ENCODE measurements around the gene LZTS2.
A peak's percentile ranks its signal among the peaks of the same experiment; 100 is the strongest.

LZTS2 gene

GRCh38 chr10:100979791-100980272 lies 19.8 kb upstream of the LZTS2 start:
- DNase-seq, result no peak

- no peak for DNase-seq
Measured at GRCh38 chr10:100980311-100980710, 19.3 kb upstream of the LZTS2 start.

DNA sequence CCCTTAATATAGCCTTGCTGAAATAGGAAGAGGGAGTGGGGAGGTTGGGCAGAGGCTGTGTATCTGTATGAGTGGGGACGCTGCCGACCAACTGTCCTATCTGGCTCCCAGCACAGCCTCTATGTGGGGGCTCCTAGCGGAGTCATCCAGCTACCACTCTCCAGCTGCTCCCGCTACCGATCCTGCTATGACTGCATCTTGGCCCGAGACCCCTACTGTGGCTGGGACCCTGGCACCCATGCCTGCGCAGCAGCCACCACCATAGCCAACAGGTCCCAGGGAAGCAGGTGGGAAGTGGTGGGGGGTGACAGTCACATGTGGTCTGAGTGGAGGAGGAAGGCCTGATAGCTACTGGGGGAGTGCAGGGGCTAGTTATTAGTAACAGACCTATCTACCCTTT lies 18.9 kb upstream of the LZTS2 start:
- no peak for DNase-seq

DNA sequence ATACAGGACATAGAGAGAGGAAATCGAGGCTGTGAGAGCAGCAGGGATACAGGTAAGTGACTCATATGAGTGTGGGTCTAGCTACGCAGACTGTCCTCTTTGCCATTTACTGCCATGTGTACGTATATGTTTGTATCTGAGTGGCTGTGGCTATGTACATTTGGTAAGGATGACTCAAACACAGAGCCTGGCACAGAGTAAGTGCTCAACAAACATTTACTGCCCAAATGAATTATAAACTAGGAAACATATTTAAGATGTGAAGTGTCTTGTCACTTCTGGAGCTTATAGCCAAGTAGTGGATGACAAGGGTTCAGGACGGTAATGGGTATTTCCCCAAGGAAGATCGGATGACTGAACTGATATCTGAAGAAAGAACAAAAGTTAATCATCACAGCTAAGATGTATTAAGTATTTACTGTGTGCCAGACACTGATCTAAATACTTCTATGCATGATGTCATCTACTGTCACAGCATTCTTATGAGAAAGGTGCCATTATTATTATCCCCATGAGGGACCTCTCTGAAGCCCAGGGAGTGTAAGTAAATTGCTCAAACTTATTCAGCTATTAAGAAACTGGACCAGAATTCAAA lies 18.3 kb upstream of the LZTS2 start:
- DNase-seq, result no peak

- DNase-seq, result no peak
Measured at GRCh38 chr10:100982916-100983830, 16.4 kb upstream of the LZTS2 start.

DNA sequence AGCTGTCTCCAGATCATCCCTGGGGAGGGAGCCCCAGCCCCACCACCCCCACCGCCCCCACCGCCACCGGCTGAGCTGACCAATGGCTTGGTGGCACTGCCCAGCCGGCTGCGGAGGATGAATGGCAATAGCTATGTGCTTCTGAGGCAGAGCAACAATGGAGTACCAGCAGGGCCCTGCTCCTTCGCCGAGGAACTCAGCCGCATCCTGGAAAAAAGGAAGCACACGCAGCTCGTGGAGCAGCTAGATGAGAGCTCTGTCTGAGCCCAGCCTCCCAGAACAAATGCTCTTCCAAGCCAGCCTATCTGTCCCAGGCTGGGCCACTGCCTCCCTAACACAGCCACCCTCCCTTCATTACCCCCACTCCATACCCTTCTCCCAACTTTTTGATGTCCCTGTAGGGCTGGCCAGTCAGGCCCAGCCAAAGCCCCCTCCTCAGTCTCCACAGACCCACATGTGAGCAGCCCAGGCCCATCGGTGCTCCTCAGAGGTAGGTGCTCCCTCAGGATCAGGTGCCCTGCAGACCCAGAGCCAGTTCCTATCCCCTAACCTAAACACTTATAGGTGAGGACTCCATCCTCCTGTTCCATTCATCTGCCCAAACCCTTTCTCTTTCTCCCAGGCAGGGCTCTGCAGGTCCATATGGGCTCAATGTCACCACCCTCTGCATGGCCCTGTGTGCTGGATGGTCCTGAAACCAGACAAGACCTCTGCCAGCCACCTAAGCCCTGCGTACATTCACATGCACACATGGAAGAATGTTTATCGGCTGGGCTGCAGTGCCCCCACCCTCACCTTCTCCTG lies 15.5 kb upstream of the LZTS2 start:
- no peak for DNase-seq

DNA sequence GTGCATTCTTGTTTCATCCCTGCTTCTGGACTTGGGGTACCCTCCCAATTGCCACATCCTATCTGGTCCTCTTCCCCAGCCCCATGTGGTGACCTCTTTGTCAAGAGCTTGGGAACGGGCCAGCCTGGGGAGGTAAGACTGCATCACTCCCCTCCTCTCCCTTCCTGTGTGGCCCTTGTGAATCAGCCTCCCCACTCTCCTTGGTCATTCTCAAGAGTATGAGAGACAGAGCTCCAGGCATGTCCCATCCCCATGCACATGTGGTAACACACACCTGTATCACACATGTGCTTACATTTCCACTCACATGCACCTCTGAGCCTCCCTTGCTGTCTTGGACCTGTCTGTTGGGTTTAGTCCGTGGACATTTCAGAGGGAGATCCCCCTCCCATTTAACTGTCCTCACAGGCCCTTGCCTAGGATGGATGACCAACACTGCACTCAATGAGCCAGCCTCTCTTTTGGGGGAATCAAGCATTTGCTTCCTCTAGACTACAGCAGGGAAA lies 14.9 kb upstream of the LZTS2 start:
- DNase-seq, result no peak

GRCh38 chr10:100985336-100985735 lies 14.3 kb upstream of the LZTS2 start:
- DNase-seq, result no peak

DNA sequence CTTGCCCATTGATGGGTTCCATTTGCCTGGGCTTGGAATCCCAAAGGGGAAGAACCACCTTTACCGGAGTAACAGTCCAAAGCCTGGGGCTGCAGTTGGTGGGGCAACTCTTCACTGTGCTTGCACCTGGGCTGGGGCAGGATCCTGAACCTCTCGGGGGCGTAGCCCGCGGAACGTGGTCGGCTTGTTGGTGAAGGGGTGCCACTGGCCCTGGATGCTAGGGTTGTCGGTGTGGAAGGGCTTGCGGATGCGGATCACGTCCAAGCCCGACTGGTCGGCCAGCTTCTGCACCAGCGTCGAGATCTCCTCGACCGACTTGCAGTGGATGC lies 13.0 kb upstream of the LZTS2 start:
- no peak for DNase-seq

DNA sequence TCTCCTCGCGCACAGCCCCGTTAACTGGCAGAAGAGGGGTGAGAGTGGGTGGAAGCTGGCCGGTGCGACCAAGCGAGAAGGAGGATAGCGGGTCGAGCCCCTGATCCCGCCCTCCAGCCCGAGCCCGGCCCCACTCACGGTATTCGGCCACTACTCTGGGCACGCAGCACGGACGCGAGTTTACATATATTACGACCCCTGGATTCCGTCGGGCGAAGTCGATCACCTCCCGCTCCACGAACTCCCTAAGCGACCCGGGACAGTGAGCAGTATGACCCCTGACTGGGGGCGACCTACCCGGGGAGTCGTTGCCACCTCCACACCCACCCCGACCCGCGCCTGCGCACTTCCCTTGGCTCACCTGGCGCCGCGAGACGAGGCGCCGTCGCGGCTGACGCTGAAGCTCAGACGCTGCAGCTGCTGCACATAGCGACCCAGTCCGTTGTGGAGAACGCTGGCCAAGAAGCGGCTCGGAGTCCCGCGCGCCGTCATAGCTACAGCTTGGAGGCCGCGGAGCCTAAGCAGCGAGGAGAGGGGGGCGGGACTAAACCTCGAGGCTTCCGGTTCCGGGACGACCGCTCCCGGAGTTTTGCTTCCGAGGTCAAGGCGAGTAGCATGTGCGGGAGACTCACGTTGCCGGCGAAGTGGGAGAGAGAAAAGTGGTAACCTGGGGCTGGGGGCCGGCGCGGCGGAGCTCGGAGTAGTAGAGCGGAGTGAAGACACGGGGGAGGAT lies 12.5 kb upstream of the LZTS2 start, which contains the start of the genes MRPL43 and TWNK:
MRPL43 (minus strand) TSS at position 546 of the 733 bp plus-strand sequence; CDS start at position 492, 54 bp downstream.
TWNK (plus strand) TSS at position 592 of the 733 bp plus-strand sequence. CDS start 668 bp downstream, outside the sequence.
- peak; percentile 38 for DNase-seq

GRCh38 chr10:100987685-100988049 lies 11.9 kb upstream of the LZTS2 start:
- DNase-seq, result no peak

GRCh38 chr10:100988166-100988565 lies 11.4 kb upstream of the LZTS2 start:
- no peak for DNase-seq

GRCh38 chr10:100989088-100989487 lies 10.5 kb upstream of the LZTS2 start:
- DNase-seq, result no peak

DNA sequence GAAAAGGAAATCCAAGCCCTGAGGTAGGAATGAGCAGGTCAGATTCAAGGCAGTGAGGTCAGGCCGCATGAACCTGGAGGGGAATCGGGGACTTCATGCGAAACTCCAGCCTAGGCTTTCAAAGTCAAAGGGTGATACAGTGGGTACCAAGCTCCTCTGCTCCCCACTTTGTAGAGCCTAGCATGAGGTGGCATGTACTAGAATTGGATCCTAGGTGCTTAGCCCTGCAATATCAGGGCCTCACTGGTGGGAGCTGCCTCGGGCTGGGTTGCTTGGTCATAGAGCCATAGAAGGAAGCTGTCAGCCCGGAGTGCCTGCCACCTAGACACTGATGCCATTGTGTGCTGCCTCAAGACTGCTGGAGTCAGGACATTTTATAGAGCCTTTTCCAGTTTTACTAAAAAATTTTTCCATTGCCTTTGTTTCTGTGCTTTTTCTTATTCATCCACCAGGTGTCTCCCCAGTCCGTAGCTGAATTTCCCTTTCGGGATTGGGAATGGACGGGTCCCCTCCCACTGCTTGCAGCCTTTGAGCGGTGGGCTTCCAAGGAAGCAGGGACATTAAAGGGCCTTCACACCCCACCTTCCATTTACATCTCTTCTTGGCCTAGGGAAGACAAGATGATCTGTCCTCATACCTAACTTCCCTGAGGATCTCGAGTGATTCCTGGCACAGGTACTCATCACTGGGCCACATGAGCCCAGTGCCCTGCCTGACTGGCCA lies 5.5 kb upstream of the LZTS2 start:
- no peak for DNase-seq

GRCh38 chr10:100995181-100995580 lies 4.4 kb upstream of the LZTS2 start:
- no peak for DNase-seq

- no peak for DNase-seq
Measured at GRCh38 chr10:100996678-100997359, 2.8 kb upstream of the LZTS2 start.

DNA sequence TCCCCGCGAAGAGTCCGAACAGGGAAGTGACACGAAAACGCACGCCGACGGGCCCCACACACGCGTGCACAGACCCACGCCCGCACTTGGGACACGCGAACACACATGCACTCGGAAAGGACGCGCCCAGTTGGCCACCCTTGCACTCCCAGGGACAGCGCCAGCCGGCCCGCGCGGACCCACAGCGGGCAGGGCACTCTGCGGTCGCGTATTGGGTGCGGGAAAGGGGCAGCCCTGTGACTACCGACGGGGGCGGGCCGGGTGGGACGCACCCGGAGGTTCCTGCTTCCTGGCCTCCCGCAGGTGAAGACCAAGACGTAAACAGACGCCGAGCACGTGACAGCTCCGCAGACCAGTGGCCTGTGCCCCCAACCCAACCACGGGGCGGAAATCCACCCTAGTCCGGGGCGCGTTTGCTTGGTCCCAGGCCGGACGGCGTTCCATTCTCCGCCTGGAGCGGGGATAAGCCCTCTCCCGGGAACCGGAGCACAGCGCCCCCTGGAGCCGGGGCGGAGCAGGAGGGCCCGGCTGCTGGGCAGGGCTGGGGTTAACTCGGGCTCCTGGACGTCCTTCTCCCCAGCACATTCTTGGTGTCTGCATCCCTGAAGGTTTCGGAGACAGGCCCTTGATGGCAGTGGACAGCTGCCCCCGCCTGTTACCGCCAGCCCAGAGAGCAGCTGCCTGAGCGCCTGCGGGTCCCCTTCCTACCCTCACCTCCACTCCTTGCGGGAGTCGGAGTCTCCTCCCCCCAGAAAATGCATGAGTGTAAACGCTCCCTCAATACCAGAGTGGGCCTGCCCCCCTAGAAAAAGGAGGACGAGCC lies 2.0 kb upstream of the LZTS2 start:
- peak; percentile 13 for DNase-seq

- DNase-seq, result peak; percentile 83
Measured at GRCh38 chr10:100998183-100998990, 1.2 kb upstream of the LZTS2 start.
